ENCODE measurements around the gene PSMC3. TPM values are rescaled to one million over a fixed set of nuclear protein-coding genes. Genes with fewer than 3 reads are reported as not detected.

The PSMC3 gene
- total RNA-seq, 1 donor, result 60.3 TPM

- DNase-seq (ENCODE audit: low read depth in 2 of 3, low spot score in 2 of 3), result no peak
These were observed 17.6 kb upstream of the PSMC3 start for GRCh38 chr11:47443817-47444216.

- DNase-seq (ENCODE audit: low read depth in 2 of 3, low spot score in 2 of 3), result no peak
These were observed 16.9 kb upstream of the PSMC3 start for GRCh38 chr11:47443028-47443700.

GRCh38 chr11:47442514-47442913, 16.3 kb upstream of the PSMC3 start:
- no peak for DNase-seq (ENCODE audit: low read depth in 2 of 3, low spot score in 2 of 3)

- DNase-seq (ENCODE audit: low read depth in 2 of 3, low spot score in 2 of 3), result no peak
These were observed 15.2 kb upstream of the PSMC3 start for GRCh38 chr11:47441421-47441820.

- no peak for DNase-seq (ENCODE audit: low read depth in 2 of 3, low spot score in 2 of 3)
These were observed 13.8 kb upstream of the PSMC3 start for GRCh38 chr11:47440054-47440476.

- DNase-seq (ENCODE audit: low read depth in 2 of 3, low spot score in 2 of 3), result no peak
These were observed 12.5 kb upstream of the PSMC3 start for GRCh38 chr11:47438721-47439120.

GRCh38 chr11:47437746-47438418, 11.6 kb upstream of the PSMC3 start:
- no peak for DNase-seq (ENCODE audit: low read depth in 2 of 3, low spot score in 2 of 3)

GRCh38 chr11:47437218-47437745, 11.0 kb upstream of the PSMC3 start:
- no peak for DNase-seq (ENCODE audit: low read depth in 2 of 3, low spot score in 2 of 3)

GRCh38 chr11:47436726-47437125, 10.5 kb upstream of the PSMC3 start:
- DNase-seq (ENCODE audit: low read depth in 2 of 3, low spot score in 2 of 3), result no peak

- DNase-seq (ENCODE audit: low read depth in 2 of 3, low spot score in 2 of 3), result no peak
These were observed 9.4 kb upstream of the PSMC3 start for GRCh38 chr11:47435687-47436086.

GRCh38 chr11:47434011-47434786, 8.0 kb upstream of the PSMC3 start:
- DNase-seq (ENCODE audit: low read depth in 2 of 3, low spot score in 2 of 3), result no peak

GRCh38 chr11:47433157-47433556, 6.9 kb upstream of the PSMC3 start:
- no peak for DNase-seq (ENCODE audit: low read depth in 2 of 3, low spot score in 2 of 3)

- no peak for DNase-seq (ENCODE audit: low read depth in 2 of 3, low spot score in 2 of 3)
These were observed 5.3 kb upstream of the PSMC3 start for GRCh38 chr11:47431356-47432083.

- DNase-seq (ENCODE audit: low read depth in 2 of 3, low spot score in 2 of 3), result no peak
These were observed 4.3 kb upstream of the PSMC3 start for GRCh38 chr11:47430524-47430923.

GRCh38 chr11:47425611-47426010, 628 bp downstream of the PSMC3 start:
- DNase-seq (ENCODE audit: low read depth in 2 of 3, low spot score in 2 of 3), result no peak

- DNase-seq (ENCODE audit: low read depth in 2 of 3, low spot score in 2 of 3), result no peak
These were observed 7.6 kb downstream of the PSMC3 start for GRCh38 chr11:47418454-47419259.

- DNase-seq (ENCODE audit: low read depth in 2 of 3, low spot score in 2 of 3), result no peak
These were observed 8.5 kb downstream of the PSMC3 start for GRCh38 chr11:47417712-47418111.

- DNase-seq (ENCODE audit: low read depth in 2 of 3, low spot score in 2 of 3), result no peak
These were observed 10.2 kb downstream of the PSMC3 start for GRCh38 chr11:47415949-47416472.

GRCh38 chr11:47415091-47415854, 11.0 kb downstream of the PSMC3 start:
- DNase-seq (ENCODE audit: low read depth in 2 of 3, low spot score in 2 of 3), result no peak
